Brain microvascular endothelial cell (primary cell): ENCODE data around the gene ROR2.

Experiments used
- DNase-seq: peaks from one replicate; pipeline ENCODE4 v3.0.0-alpha.2; 2020
- H3K27ac ChIP-seq: fragments of 250-450 bp; sonication (Bioruptor Pico); 2 replicates; pipeline ENCODE4 v1.5.1; 2020; ENCODE audit warnings: mild to moderate bottlenecking, moderate library complexity
- H3K27me3 ChIP-seq: fragments of 250-450 bp; sonication (Bioruptor Pico); replicated peaks from 2 replicates; pipeline ENCODE4 v1.5.1; 2020; ENCODE audit warnings: mild to moderate bottlenecking
- H3K36me3 ChIP-seq: fragments of 250-450 bp; sonication (Bioruptor Pico); replicated peaks from 2 replicates; pipeline ENCODE4 v1.5.1; 2020; ENCODE audit warnings: mild to moderate bottlenecking
- H3K4me3 ChIP-seq: 2 replicates; pipeline ENCODE4 v1.5.1; 2011; ENCODE audit warnings: low read depth, mild to moderate bottlenecking, control low read depth, low read length, moderate library complexity
- CTCF ChIP-seq: IDR thresholded peaks from 2 replicates; pipeline ENCODE4 v1.5.1; 2011; ENCODE audit warnings: low read depth, mild to moderate bottlenecking, moderate library complexity, low read length, control low read depth, inconsistent platforms; ENCODE audit errors: missing control alignments
- in situ Hi-C: cut with HindIII; loops from 2 replicates; pipeline ENCODE4 v1.10.0; 2017; ENCODE audit warnings: low sequenced_read_pairs, low pct_ligation_motif_present

ROR2 gene

GRCh38 chr9:91967259-91967658 is 17.2 kb upstream of the ROR2 start:
- no peak for TF ChIP-seq CTCF

GRCh38 chr9:91966503-91966902 is 16.5 kb upstream of the ROR2 start:
- in situ Hi-C loops, result no loop called here
- Histone ChIP-seq H3K27ac (no peak overlapping the region), H3K4me3 (no peak overlapping the region), H3K27me3 (no peaks in the 10 kb centered on the region), H3K36me3 (no peaks in the 10 kb centered on the region)
- no peak for TF ChIP-seq CTCF
- peak; percentile 34 for DNase-seq

More at GRCh38 chr9:91967259-91967658, 17.2 kb upstream of the ROR2 start:
- in situ Hi-C loops, result no loop called here
- DNase-seq, result no peak
- no peak overlapping the region for H3K4me3 ChIP-seq
- no peaks in the 10 kb centered on the region for H3K27me3 ChIP-seq
- no peaks in the 10 kb centered on the region for H3K36me3 ChIP-seq
- no peak overlapping the region for H3K27ac ChIP-seq

GRCh38 chr9:91963711-91964240 is 13.7 kb upstream of the ROR2 start:
- Histone ChIP-seq H3K4me3 (no peak overlapping the region), H3K36me3 (no peaks in the 10 kb centered on the region), H3K27ac (no peak overlapping the region), H3K27me3 (no peaks in the 10 kb centered on the region)
- TF ChIP-seq CTCF, result no peak
- DNase-seq, result no peak
- in situ Hi-C loops, result no loop called here

- no peak overlapping the region for H3K27ac ChIP-seq
- no peaks in the 10 kb centered on the region for H3K27me3 ChIP-seq
- H3K4me3 ChIP-seq, result no peak overlapping the region
- in situ Hi-C loops, result no loop called here
- no peak for TF ChIP-seq CTCF
- no peaks in the 10 kb centered on the region for H3K36me3 ChIP-seq
- no peak for DNase-seq
These were observed 10.3 kb upstream of the ROR2 start for GRCh38 chr9:91960367-91960766.

GRCh38 chr9:91958174-91958573 is 8.1 kb upstream of the ROR2 start:
- TF ChIP-seq CTCF, result no peak
- no peaks in the 10 kb centered on the region for H3K36me3 ChIP-seq
- DNase-seq, result no peak
- in situ Hi-C loops, result no loop called here
- no peak overlapping the region for H3K4me3 ChIP-seq
- H3K27ac ChIP-seq, result no peak overlapping the region
- no peaks in the 10 kb centered on the region for H3K27me3 ChIP-seq

GRCh38 chr9:91954841-91955471 is 4.9 kb upstream of the ROR2 start:
- peak overlapping the region; percentile 44 for H3K27ac ChIP-seq
- TF ChIP-seq CTCF, result peak; percentile 89
- peak; percentile 73 for DNase-seq
- H3K4me3 ChIP-seq, result peak overlapping the region; percentile 37
- H3K27me3 ChIP-seq, result peaks cover 7% of the 10 kb centered on the region
- no peaks in the 10 kb centered on the region for H3K36me3 ChIP-seq
- in situ Hi-C loops, result no loop called here
